ENCODE data around the gene VSIG10L2.

Gene VSIG10L2

DNA sequence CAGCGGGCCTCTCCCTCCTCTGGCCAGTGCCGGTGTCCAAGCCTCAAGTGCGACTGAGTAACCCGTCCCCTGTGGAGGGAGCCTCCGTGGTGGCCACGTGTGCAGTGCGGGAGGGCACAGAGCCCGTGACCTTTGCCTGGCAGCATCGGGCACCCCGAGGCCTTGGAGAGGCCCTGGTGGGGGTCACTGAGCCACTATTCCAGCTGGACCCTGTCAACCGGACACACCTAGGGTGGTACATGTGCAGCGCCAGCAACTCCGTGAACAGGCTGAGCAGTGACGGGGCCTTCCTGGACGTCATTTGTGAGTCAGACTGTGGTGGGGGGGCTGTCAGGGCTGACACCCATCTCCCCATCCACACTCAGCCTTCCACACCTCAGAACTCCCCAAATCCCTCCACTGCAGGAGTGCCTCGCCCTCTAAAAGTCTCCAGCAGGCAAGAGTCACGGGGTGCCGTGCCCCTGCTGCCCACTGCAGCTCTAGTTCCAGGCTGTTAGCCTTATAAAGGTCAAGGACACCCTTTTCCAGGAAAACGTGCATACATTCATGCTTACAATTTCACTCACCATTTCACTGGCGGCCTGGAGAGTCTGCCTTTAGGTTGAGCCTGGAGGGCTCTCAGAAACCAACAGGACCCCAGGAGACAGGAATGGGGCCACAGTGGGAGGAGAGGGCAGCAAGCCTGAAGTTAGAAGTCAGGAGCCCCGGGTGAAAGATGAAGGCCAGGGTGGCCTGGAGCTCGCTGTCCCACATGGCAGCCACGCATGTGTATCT, 2.6 kb downstream of the VSIG10L2 start:
- no peak for DNase-seq

DNA sequence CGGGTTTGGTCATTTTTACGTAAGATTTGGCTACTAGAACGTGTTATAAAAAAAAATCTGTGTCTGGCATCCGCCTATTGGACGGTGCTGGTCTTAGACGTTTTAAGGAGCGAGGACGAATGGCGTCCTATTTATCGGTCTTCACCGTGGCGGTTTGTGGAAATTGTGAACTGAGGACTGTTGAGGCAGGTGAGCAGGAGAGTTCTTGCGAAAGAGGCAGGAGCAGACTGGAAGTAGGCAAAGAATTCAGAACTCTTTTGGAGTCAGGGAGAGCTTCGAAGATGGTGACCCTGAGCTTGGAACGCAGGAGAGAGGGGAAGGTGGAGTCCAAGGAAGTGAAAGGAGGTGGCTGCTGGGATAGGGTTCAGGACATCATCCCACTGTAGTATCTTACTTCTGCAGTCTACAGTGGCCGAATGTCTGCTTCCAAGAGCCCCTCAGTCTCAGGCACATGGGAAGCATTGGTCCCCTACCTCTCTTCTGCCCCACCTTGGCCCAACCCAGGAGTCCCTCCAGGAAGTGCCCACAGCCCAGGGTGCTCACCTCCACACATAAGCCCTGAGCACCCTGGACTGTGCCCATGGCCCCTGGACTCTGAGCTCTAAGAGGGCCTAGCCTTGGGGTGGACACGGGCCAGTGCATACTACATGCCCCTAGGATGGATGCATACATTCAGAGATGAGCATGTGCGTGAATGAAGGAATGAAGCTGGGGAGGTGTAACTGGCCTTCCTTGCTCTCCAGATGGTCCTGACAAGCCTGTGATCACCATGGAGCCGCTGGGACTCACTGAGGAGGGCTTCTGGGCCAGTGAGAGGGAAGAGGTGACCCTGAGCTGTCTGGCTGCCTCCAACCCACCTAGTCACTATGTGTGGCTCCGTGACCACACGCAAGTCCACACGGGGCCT, 3.7 kb downstream of the VSIG10L2 start:
- no peak for DNase-seq

DNA sequence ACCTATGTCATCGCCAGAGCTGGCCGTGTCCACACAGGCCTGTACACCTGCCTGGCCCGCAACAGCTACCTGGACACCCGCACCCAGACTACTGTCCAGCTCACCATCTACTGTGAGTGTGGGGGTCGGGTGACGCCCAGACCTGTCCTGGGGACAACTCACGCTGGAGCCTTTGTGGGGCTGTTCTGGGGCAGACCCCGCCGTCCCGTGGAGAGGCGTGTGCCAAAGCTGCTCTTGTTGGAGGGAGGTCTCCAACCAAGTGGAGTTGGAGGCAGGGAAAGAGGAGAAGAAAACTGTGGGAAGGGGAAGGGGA, 4.3 kb downstream of the VSIG10L2 start:
- no peak for DNase-seq

DNA sequence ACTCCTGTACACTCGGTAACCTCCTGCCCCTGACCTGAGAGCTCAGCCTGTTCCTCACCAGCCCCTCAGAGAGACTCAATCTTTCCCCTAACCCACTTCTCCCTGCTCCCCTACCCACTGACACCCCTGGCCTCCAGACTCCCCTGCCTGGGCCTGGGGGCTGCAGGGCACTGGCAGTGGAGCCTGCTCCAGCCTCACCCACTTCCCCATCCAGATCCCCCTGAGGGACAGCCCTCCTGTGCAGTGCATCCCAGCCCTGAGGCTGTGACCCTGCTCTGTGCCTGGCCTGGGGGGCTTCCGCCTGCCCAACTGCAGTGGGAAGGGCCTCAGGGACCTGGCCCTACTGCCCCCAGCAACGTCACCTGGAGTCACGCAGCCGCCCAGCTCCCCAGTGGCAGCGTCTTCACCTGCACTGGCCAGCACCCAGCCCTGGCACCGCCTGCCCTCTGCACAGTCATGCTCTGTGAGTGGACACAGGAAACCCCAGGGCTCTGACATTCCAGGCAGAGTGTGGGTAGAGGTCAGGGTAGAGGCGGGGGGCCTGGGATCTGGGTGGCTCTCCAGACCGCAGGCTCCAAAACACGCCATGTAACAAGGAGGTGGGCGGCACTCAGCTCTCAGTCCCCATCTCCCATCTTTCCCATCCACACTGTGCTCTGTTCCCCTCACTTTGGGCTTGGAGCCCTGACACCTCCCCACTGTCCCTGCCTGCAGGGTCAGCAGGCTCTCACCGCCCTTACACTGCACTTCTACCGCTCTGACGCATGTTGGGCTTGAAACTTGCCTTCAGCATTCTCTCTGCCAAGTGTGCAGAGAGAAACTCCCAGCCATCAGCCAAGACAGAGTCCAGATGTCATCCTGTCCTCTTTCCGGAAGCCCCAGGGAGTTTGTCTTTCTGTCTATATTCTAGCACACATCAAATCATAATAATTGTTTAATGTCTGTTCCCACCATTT, 5.1 kb downstream of the VSIG10L2 start:
- DNase-seq: no peak

- DNase-seq: no peak
These were observed 5.9 kb downstream of the VSIG10L2 start for GRCh38 chr11:125951731-125952130.

DNA sequence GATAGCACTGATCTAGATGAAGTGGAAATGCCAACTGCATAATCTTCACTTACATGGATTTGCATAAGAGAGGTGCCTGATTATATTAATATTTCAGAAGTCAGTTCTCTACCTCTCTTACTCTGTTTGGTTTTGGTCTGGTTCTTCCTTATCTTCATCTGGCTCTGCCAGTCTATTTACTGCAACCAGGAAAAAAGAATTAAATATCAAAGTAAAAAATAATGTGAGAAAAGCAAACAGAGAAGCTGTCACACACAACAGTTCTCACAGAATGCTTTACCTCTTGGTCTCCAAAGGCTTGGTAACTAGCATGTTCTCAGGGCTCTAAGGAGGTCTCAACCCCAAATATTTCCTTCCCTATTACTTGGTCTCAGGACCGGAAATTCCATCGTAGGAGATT, 6.7 kb downstream of the VSIG10L2 start:
- no peak for DNase-seq

DNA sequence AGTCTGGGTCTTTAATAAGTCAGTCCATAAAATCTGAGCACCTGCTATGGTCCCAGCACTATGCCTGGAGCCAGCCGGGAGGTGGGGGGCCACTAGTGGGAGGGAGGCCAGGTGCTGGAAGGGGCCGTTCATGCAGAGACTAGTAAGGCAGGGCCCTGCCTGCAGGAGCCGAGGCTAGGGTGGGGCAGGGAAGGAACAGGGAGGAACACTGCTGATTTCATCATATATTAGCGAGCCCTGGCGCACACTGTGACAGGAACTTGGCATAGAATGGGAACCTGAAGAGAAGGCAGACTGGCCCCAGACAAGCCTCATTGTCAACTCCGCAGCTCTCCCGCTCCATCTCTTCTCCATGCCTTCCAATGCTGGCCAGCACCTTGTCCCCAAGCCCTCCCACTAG, 7.1 kb downstream of the VSIG10L2 start:
- no peak for DNase-seq

GRCh38 chr11:125953401-125953935, 7.6 kb downstream of the VSIG10L2 start:
- no peak for DNase-seq

GRCh38 chr11:125954123-125954944, 8.5 kb downstream of the VSIG10L2 start:
- no peak for DNase-seq

DNA sequence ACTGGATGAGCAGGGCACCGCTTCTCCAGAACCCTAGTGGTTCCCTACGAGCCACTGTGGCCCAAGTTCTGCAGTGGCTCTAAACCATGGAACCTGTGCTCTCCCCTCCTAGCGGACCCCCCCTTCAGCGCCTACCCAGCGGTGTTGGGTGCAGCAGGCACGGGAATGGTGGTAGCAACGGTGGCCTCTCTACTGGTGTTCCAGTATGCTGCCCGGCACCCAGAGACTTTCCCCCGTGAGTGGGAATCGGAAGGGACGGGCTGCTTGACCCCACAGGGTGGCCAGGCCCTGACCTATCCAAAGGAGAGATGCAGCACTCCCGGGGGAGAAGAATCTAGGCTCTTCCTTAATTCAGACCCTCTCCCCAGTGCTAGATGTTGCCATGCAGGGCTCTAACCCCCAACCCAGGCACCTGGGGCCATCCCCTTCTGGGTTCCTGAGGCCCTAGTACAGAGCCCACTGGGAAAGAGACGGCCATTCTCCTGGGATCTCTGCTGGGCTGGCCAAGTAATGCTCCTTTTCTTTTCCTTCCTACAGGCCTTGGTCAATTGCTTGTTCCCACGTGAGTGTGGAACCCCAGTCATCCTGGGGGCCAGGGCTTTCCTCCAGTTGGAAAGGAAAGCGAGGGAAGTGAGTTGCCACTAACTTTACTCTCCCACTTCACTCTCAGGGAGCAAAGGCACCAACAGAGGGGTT, 9.2 kb downstream of the VSIG10L2 start:
- DNase-seq: no peak

- no peak for DNase-seq
These were observed 10.0 kb downstream of the VSIG10L2 start for GRCh38 chr11:125955856-125956255.

GRCh38 chr11:125956391-125957134, 10.7 kb downstream of the VSIG10L2 start:
- no peak for DNase-seq

DNA sequence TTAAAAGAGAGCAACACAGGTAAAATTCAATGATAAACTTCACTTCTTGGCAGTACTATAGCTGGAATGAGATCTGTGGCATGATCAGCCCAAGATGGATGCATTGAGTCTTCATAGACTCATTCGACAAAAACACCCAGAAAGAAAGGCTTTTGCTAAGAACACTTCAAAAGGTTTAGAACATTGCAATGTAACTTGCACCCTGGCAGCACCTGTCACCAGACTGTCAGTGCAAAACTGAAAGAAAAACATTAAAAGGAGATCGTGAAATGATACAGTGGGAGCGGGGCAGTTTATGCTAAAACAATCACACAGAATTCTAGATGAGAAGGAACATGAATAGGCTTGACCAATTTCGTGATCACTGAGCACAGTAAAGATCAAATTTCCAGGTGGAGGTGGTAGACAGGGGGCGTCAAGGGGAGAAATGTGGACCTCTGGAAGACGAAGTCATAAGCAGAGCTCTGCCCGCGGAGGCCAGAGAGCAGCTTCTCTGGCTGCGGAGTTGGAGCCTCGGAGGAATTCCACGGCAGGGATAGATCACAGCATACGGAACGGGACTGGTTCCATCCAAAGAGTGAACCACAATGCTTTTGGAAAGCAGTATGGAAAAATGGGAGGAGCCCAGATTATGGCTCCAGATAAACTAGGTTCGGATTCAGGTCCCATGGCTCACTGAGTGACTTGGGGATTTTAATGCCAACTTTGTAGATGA, 11.9 kb downstream of the VSIG10L2 start:
- no peak for DNase-seq

DNA sequence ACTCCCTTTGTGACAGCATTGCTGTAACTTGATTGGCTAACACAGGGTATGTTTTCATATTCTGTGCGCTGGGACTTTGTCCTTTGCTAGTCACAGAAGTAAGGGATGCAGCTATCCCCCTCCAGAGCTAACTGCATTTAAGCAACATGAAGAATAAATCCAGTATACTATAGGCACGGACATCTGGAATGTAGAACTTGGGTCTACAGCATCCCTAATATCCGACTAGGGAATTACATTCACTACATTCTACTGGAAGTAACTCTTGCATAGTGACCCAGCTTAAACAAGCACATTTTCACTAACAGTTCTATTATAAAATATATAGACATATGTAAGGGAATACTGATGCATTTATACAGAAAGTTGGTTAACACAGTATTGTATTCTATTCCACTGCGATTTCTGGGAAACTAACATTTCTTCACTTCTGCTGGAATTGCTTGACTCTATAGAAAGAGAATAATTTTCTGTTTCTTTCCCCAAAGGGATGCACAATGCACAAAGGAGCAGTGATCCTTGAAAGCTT, 13.1 kb downstream of the VSIG10L2 start:
- no peak for DNase-seq

DNA sequence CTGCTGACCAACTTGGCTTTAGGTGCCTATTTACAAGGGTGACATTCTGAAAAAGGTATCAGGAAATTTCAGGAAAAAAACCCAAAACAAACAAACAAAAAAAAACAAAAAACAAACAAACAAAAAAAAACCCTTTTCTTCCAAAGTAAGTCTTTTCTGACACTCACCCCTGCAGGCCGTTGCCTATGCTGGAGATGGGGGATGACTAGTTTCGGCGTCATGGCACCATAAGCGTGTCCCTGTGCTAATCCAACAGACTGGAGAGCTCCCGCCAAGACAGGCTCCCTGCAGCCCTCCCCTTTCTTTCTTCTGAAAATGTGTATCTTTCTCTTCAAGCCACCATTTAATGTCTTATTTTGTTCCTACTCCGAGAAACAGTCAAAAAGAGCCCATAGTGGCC, 13.7 kb downstream of the VSIG10L2 start:
- DNase-seq: no peak

DNA sequence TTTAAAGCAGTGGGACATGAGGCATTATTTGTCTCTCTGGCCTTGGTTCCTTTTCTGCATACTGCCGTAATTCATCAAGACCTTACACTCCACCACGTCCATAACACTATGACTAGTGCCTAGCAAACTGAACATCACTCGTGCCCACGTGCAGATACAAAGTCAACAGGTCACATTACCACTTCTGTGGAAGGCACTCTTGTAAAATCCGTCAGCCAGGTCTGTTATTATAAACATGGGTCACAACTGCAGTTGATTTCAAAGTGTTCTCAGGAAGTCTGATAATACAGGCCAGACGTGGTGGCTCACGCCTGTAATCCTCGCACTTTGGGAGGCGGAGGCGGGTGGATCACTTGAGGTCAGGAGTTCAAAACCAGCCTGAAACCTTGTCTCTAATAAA, 14.1 kb downstream of the VSIG10L2 start:
- no peak for DNase-seq

GRCh38 chr11:125960771-125961170, 14.9 kb downstream of the VSIG10L2 start:
- DNase-seq: no peak

DNA sequence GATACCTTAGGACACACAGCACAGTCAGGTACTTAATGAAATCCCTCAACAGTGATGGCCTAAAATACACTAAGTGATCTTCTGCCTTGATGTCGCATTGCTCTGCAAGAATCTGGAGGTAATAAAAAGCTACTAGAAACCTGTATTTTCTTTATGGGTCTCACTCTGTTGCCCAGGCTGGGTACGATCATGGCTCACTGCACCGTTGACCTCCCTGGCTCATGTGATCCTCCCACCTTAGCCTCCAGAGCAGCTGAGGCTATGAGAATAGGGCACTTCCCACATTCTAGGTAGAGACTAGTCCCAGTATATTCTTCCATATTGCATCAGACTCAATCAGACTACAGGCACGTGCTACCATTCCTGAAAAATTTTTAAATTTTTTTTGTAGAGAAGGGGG, 21.7 kb downstream of the VSIG10L2 start:
- no peak for DNase-seq

DNA sequence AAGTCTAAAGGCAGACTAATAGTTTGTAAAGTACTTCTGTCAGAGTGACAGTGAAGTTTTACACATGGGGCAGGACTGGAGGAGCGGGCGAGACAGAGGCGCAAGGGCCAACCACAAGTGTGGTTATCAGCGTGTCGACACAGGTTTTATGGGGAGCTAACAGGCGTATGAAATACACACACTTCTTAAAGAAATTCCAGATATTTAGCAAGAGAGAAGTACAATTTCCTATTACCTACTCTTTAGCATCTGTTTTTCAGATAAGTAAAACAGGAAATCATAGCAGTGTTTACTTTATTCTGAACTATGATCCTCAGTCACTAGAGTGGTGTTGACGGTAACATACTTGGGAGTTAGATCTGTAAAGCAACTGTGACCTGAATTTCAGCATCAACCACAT, 22.5 kb downstream of the VSIG10L2 start:
- no peak for DNase-seq

GRCh38 chr11:125971618-125972017, 25.8 kb downstream of the VSIG10L2 start:
- DNase-seq: no peak
